ENCODE measurements around the gene BACH2.

DNA sequence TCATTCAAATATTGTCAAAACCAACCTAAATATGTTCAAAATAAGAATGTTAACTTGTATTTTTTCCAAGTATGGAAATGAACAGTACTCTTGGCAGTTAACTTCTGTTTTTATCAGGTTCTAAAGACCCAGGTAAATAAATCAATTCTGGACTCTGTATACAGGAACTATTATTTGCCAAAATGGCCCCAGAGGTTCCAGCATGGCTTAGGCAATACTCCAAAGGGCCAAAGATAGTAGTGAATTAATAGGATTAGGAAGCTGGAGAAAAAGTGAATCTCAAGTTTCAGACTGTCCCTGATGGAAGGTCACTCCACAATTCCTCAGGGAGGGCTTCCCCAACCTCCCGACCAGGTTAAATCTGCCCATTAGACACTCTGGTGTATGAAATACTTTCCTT, 6.7 kb downstream of the BACH2 start:
- TF ChIP-seq, protein P1, sequence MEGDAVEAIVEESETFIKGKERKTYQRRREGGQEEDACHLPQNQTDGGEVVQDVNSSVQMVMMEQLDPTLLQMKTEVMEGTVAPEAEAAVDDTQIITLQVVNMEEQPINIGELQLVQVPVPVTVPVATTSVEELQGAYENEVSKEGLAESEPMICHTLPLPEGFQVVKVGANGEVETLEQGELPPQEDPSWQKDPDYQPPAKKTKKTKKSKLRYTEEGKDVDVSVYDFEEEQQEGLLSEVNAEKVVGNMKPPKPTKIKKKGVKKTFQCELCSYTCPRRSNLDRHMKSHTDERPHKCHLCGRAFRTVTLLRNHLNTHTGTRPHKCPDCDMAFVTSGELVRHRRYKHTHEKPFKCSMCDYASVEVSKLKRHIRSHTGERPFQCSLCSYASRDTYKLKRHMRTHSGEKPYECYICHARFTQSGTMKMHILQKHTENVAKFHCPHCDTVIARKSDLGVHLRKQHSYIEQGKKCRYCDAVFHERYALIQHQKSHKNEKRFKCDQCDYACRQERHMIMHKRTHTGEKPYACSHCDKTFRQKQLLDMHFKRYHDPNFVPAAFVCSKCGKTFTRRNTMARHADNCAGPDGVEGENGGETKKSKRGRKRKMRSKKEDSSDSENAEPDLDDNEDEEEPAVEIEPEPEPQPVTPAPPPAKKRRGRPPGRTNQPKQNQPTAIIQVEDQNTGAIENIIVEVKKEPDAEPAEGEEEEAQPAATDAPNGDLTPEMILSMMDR (IDR thresholded peaks at IDR 0.05): no peak
- no peak for TF ChIP-seq POLR2A (IDR thresholded peaks at IDR 0.05)

Data from stomach (tissue), 4 donors.